NOMO-1 treated with DMSO at 0.1 percent for 48 hours (cell line): ENCODE results near the gene PPP2CA.
"Not testable (repeated sequence)": the region's sequence is repeated elsewhere in the genome, so short reads cannot be mapped to it uniquely, and the experiment has no call there.

ENCODE experiments used
- DNase-seq: peaks from one replicate; lab custom pipeline; 2025; ENCODE audit not compliant: unreplicated experiment; lab: John Stamatoyannopoulos, UW

The PPP2CA gene

DNA sequence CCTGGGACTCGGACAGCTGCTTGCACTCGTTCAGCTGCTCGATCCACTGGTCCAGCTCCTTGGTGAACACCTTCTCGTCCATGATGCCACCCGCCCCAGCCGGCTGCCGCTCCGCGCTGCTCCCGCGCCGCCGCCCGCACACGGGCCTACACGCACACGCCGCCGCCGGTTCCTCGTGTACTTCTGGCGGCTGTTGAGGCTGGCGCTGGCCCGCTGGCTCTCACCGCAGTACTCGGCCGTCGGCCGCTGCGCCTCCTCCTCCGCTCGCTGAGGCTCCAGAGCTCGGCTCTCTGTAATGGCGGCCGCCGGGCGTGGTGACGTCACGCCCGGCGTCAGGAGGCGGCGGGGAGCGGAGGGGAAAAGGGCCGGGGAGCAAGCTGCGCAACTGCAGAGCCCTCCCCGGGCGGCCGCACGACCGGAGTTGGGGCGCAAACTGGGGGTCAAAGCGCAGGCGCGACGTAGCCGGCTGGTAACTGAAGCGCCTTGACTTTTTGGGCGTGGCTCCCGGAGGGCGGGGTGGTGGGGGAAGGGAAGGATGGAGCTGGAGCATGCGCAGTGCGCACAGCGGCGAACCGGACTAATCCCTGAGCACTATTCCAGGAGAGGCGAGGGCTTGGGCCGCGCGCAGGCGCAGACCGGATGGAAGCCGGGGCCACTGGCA, at the start of gene PPP2CA:
PPP2CA (minus strand) TSS at position 294 of the 661 bp plus-strand sequence; CDS start at position 82, 212 bp downstream.
- DNase-seq: peak; percentile 94

DNA sequence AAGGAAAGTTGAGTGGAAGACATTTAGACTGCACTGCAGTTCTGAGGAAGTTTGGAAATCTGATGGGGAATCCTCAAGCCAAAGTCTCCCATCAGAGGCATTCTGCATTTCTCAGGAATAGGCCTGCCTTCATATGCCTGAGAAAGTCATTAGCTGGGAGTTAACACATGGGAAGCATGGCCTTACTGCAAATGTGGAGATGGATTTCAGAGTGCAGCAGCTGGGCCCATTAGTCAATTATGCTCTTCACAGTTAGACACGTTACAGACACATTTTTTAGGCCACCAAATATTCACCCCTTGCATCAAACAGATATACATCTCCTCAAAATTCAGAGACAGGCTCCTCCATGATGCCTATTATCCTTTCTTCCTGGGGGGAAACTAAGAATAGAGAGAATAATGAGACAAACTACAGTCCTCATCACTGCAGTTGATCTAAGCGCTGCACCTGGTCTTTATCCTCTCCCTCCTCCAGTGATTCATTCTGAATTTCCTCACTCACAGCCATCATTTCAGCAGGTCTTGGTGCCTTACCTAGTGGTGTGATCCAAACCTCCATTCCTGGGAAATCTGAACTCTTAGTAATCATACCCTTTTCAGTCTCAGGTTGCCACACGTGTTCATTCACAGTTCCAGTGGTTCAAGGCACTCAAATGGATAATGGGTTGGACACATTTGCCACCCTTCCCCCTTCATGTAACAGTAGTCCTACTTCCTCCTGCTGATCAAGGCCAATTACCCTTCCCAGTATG, 47.9 kb upstream of the PPP2CA start:
- DNase-seq: no peak

DNA sequence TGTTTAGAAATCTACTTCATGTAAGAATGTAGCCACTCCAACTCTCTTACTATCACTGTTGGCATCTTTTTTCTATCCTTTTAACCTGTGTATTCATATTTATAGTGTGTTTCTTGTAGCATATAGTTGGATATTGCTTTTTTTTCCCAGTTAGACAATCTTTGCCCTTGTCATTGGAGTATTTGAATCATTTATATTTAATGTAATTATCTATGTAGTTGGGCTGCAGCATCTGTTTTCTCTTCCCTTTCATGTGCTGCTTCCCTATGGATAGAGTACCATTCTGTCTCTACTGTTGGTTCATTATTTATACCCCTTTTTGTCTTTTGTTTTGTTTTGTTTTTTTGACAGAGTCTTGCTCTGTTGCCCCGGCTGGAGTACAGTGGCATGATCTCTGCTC, 45.2 kb upstream of the PPP2CA start:
- no peak for DNase-seq

DNA sequence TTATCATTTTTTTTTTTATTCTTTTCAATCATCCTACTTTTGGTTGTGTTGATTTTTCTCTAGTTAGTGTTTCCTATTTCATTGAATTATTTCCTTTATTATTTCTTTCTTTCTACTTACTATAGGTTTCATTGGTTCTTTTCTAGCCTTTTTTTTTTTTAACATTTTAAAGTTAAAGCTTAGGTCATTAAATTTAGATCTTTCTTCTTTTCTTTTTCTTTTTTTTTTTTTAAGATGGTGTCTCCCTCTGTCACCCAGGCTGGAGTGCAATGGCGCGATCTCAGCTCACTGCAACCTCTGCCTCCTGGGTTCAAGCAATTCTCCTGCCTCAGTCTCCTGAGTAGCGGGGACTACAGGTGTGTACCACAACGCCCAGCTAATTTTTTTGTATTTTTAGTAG, 43.0 kb upstream of the PPP2CA start:
- no peak for DNase-seq

DNA sequence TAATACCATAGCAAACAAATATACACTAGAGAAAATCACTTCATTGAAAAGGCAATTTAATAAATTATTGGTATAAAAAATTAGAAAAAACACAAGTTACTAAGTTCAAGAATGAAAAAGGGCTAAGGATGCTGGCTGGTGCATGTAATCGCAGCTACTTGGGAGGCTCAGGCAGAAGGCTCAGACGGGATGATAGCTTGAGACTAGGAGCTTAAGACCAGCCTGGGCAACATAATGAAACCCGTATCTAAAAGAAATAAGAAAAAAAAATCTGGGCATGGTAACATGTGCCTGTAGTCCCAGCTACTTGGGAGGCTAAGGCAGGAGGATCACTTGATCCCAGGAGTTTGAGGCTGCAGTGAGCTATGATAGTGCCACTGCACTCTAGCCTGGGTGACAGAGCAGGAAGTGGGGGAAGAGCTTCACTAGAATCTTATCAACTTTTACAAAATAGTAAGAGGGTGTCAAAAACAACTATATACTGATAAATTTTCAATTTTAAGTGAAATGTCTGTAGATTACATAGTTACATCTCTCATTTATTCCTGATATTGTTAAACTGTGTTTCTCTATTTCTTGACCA, 42.2 kb upstream of the PPP2CA start:
- DNase-seq: no peak

DNA sequence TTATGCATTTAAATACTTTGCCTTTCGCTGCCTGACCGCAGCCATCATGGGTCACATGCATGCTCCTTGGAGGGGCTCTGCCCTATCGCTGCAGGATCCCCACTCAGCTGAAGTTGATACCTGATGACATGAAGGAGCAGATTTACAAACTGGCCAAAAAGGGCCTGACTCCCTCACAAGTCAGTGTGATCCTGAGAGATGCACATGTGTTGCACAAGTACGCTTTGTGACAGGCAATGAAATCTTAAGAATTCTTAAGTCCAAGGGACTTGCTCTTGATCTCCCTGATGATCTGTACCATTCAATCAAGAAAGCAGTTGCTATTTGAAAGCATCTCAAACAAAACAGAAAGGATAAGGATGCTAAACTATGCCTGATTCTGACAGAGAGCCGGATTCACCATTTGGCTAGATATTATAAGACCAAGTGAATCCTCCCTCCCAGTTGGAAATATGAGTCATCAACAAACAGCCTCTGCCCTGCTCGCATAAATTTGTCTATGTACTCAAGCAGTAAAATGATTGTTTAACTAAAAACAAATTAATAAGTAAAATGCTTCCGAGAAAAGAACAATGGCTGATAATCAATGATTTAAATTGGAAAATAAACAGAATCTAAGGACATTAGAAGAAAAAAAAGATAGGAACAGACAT, 41.6 kb upstream of the PPP2CA start:
- no peak for DNase-seq

DNA sequence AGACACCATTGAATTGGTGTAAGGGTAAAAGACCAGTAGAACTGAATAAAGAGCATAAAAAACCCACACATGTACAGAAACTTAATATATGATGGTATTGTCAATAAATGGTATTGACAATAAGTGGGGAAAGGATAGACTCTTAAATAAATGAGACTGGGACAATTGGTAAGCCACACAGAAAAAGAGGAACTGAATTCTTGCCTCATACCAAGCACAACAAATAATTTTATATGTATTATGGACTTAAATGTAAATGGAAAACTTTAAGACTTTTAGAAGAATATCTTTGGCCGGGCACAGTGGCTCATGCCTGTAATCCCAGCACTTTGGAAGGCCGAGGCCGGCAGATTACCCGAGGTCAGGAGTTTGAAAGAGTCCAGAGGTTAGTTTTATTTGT, 37.9 kb upstream of the PPP2CA start:
- DNase-seq: peak; percentile 10

DNA sequence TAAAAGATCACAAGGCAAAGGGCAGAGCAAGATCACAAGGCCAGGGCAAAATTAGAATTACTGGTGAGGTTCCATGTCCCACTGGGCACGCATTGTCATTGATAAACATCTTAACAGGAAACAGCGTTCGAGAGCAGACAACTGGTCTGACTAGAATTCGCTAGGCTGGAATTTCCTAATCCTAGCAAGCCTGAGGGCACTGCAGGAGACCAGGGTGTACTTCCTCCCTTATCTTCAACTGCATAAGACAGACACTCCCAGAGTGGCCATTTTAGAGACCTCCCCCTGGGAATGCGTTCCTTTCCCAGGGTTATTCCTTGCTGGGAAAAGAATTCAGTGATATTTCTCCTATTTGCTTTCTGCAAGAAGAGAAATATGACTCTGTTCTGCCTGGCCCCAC, 36.8 kb upstream of the PPP2CA start:
- DNase-seq: not testable (repeated sequence)

DNA sequence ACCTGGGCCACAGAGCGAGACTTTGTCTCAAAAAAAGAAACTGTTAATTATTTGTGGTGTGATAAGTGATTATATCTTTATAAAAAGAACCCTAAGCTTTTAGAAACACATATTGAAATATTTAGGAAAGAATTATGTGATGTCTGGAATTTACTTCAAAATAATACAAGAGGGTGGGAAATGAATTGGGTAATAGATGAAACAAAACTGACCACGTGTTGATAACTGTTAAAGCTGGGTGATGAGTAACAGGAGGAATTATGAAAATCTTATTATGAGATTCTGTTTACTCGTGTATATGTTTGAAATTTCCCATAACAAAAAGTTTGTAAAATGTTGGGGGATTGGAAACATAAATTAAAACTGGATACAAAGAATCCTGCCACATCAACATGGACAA, 33.0 kb upstream of the PPP2CA start:
- no peak for DNase-seq

DNA sequence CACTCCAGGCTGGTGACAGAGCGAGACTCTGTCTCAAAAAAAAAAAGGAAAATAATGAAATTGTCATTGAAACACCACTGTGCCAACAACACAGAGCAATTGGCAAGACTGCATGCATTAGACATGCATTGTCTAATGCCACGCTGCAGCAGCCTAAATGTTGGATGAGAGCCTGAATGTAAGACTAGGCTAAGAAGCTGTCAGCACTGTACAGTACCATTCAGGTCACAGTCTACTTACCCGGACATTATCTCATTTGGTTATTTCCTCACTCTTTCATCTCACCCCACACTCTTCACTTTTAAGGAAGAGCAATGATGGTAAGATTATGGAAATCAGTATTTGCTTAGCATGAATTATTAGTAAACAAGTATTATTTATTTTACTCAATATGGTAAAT, 31.3 kb upstream of the PPP2CA start:
- no peak for DNase-seq

DNA sequence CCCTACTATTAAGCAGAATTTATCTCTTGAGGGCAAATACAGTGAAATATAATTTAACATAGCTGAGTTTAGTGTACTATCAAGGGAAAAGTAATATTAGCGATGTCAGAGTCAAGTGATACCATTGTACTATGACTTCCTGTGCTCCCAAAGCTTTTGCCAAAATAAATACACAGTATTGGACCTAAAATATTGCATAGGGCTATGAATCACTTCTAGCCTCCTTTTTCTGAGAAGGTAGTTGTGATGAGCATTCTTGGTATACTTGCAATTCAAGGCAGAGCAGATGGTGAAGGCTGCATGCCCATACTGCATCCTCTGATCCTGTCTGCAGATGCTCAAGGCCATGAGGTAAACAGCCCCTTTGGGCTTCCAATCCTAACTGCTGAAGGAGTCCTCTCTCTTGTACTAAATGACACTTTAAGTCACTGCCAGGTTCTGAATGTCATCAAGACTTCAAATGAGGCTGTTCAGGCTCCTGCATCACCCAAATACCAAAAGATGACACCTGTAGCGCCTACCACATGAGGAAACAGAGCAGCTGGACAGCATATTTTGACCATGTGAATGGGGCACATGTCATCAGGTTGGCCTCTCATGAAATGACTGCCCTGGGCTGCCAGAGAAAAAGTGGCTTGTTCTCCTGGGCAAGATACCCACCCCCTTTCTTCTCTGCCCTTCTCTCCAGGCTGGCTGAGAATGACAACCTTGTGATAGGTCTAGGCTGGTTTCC, 29.7 kb upstream of the PPP2CA start:
- no peak for DNase-seq

DNA sequence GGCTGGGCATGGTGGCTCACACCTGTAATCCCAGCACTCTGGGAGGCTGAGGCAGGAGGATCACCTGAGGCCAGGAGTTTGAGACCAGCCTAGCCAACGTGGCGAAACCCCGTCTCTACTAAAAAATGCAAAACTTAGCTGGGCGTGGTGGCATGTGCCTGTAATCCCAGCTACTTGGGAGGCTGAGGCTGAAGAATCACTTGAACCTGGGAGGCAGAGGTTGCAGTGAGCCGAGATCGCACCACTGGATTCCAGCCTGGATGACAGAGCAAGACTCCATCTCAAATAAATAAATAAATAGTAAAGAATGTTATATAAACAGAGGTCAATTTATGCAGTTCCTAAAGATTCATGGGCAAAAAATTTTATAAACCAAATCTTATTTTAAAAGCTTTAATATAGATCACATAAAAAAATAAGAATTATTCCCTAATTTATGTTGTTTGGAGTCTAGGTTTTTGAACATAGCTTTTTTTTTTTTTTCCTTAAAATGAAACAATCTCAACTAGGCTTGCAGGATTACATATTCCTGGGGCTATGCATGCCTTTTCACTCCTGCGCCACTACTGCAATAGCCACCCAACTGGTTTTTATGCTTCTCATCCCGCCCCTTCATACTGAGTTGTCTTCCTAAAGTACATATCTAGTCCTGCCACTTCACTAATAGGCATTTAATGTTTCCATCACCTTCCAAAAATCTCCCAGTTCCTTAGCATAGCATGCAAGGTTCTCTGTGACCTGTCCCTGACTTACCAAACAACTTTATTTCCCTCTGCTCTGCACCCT, 27.7 kb upstream of the PPP2CA start:
- not testable (repeated sequence) for DNase-seq

DNA sequence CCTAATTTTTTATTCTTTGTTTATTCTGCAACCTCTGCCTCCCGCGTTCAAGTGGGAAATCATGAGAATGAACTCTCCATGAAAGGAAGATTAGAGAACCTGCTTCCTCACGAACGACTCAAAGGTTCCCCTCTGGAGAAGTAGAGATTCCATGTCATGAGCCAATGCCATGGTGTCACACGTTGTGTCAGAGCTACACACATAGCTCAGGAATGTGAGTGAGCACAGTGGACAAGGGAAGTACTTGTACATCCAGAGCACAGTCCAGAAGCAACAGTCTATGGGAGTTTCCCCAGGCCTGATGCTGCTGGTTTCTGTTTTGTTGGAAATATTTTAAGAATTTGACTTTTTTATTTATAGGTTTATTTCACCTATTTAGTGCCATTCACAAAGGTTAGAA, 26.8 kb upstream of the PPP2CA start:
- DNase-seq: no peak

DNA sequence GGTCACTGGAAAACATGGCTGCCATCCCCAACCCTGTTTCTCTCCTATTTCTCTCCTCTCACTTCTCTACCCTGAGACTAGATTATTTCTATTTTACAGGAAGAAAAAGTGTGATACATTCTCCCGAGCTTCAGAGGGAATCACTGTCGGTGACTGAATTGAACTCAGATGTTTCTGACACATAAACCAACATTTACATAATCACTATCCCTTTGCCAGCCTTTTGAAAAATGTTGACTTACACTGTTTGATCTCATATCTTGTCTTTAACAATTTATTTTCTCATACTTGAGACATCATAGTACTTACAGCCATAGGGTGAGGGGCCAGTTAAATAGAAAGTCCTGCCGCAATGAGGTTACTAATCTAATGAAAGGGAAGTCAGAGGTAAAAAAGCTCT, 25.1 kb upstream of the PPP2CA start:
- DNase-seq: no peak

DNA sequence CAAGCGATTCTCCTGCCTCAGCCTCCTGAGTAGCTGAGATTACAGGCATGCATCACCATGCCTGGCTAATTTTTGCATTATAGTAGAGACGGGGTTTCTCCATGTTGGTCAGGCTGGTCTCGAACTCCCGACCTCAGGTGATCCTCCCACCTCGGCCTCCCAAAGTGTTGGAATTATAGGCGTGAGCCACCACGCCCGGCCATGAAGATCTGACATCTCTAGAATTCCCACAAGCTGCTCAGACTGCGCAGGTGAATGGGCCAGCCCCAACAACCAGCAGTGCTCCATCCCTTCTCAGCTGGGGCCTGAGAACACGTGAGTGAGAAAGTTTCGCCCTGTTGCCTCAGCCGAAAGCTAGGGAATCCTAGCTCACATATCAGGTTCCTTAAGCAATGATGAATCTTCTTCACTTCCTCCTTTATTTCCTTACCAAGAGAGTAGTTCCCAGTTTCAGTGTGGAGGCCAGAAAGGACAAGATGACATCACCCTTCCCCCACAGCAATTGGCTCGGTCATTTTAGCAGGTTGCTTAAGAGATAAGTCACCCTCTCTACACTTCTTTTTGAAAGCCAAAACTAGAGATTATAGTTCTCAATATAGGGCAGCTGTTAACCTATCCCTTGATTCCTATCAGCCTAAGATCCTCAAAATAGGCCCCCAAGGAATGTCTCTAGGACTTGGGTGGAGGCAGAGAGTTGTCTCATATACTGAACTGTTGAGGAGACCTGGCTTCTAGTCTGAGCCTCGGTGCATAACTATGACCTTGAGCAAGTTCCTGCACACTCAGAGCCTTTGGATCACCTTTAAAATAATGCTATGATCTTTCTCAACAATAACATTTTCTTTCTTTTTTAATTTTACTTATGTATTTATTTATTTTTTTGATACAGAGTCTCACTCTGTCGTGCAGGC, 23.9 kb upstream of the PPP2CA start:
- peak; percentile 99 for DNase-seq

DNA sequence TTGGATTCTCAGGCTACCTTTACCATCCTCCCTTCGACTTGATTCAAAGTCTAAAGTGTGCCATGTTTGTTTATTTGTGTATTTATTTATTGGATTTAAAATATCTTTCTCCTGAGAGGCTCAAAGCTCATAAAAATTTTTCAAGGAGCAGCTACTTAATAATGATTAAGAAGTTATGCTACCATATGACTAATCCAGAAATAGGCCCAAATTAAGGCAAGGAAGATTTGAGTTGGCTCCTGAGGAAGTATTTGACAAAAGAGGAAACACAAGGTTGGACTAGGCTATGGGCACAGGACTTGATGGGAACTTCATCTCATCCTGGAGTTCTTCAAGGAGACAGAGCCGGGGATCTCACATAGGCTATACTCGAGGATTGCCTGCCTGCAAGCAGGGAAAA, 22.4 kb upstream of the PPP2CA start:
- DNase-seq: no peak

DNA sequence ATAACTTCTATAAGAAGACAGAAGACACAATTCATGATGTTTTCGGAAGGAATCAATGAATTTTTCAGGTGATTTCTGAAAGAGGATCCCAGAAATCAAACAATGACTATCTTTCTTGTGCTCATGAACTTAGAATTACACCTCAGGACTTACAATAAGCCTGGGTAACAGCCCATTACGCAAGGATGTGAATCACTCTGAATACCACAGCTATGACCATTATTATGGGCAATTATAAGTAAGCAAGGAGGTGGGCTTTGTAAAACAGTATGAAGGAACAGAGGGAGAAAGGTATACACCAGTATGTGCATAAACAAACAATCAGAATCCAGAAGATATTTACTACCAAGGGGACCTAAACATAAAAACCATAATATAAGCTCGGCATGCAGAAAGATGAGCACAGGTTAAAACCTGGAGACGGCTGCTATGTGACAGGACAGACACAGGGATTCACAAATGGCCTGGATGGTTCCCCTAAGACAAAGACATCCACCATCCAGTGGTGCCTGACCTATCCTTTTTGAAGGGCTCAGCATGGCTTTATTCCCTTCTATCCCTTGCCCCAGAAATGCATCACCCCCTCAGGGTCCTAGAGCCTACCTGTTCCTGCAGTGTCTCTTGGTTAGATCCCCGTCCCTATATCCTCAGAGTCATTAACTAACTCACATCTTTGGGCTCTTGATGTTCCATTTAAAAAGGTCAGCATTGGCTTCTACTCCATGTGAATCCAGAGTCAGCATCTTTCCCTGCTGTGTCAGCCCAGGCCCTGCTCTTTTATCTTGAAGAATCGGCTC, 21.8 kb upstream of the PPP2CA start:
- DNase-seq: peak; percentile 88

DNA sequence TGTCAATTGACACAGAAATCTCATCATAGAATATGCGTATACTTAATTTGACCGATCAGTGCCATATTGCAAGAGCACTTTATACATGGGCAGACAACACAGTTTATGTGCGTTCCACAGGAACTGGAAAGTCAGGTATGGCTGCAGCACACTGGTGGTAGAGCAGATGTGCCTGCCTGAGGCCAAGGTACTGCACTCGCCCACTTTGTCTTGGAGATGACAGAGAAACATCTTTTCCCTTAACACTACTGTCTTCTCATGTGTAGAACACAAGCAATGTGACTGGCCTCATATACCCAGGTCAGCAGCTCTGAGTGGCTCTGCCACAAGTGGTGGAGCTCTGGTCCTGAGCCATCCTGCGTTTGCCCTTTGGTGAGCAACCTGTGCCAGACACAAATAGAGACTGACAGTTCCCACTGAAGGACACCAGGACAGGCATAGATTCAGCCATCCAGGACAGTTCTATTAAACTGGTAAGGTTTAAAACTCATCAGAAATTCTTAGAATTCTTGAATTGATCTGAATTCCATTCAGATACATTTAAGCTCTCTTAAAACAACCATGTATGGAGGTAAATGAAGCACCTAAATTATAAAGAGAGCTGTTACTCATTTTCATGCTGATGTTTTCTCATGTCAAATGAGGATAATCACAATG, 21.0 kb upstream of the PPP2CA start:
- DNase-seq: no peak
